Stimulated activated memory B cell treated with anti-CD40 and anti-IgM and Interleukin-4, amounts not matched to agents 10 μg/mL and 1 μg/mL and 100 μg/mL, for 72 hours (primary cell): ENCODE measurements around the gene SELENOO.

Source experiments
- ATAC-seq: fragments of 150-1000 bp; cut with Tn5 transposase; 2 replicates; pipeline ENCODE4 v1.10.0; 2021
- H3K27ac Mint-ChIP-seq: one replicate; pipeline ENCODE4 v1.8.0; 2022; ENCODE audit warnings: mild to moderate bottlenecking, mixed read lengths
- H3K27me3 Mint-ChIP-seq: one replicate; pipeline ENCODE4 v1.8.0; 2022; ENCODE audit warnings: mixed read lengths
- H3K36me3 Mint-ChIP-seq: one replicate; pipeline ENCODE4 v1.8.0; 2022; ENCODE audit warnings: mixed read lengths
- H3K4me1 Mint-ChIP-seq: one replicate; pipeline ENCODE4 v1.8.0; 2022; ENCODE audit warnings: mixed read lengths
- H3K4me3 Mint-ChIP-seq: one replicate; pipeline ENCODE4 v1.8.0; 2022; ENCODE audit warnings: mild to moderate bottlenecking, moderate library complexity, mixed read lengths
- H3K9me3 Mint-ChIP-seq: one replicate; pipeline ENCODE4 v1.8.0; 2022; ENCODE audit warnings: mixed read lengths

SELENOO gene

DNA sequence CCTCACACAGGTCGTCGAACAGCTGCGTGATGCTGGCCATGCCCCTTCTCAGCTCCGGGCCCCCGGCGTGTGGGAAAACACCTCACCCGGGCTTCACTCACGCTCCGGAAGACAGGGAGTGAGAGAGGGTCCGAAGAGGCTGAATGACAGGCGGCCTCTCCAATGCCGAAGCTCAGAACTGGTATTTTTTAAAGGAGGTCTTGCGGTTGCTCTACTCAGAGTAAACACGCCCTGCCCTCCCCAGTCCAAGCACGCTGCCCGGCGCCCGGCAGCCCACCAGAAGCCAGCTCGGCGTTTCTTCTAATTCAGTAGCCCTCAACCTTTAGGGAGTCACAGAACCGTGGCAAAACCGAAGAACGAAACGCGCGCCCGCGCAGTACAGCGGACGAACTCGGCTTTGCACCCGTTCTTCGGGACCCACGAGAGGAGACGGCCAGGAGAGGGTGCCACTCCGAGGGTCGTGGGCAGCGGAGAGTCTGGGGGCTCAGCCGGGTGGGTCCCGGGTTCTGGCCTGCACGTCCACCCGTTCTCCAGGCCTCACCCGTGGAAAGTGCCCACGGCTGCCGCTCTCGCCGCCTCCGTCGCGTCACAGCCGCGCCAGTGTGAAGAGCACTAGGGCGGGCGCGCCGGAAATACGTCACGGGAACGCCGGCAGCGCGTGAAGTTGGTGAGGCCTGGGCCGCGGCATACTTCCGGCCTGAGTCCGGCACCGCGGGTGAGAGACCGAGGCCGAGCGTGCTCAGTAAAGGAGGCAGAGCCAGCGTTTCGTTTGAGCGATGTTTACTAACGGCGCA is 43.8 kb downstream of the SELENOO start, which contains the start of gene TUBGCP6:
Gene TUBGCP6, minus strand, starts transcription at position 604 of the 794 bp plus-strand sequence. Its CDS starts 564 bp downstream, at position 40.
- H3K36me3 Mint-ChIP-seq: peaks cover 19% of the 10 kb centered on the region

DNA sequence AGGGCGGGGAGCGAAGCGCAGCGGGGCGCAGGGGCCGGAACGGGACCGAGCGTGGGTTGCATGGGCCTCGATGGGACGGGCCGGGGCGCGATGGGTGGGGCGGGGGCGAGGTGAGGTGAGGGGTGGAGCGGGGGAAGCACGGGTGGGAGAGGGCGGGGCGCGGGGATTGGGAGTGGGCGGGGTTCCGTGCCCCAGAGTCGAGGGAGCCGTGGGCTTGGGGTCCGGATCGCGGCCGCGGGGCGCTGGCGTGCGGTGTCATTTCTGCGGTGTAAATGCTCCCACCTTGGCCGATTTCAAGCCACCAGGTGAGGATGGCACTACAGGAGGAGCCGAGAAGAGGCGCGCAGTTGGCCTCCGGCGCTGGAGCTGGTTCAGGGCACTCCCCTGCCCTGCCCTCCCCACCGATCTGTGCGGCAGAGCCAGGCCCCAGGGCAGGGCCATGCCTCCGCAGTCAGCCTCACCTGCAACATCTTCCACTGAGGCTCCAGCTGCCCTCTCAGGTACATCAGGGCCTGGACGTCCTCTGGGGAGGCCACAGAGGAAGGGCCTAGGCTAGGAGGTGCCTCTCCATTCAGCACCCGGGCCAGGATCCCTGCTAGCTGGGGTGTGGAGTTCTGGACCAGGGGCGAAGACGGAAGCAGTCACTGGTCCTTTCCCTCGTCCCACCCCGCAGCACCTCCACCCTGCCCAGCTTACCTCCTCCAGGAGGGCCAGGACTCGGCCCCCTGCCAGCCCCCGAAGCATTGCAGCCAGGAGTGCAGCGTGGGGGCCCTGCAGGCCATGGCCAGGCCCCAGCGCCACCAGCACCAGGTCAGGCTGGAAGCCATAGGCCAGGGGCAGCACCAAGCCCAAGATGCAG is 44.6 kb downstream of the SELENOO start:
- Mint-ChIP-seq H3K27me3 (no peaks in the 10 kb centered on the region), H3K36me3 (peaks cover 15% of the 10 kb centered on the region), H3K4me3 (peak overlapping the region; percentile 93), H3K4me1 (peaks cover 61% of the 10 kb centered on the region), H3K9me3 (no peaks in the 10 kb centered on the region), H3K27ac (peak overlapping the region; percentile 91)
- peak; percentile 55 for ATAC-seq

More for the DNA sequence above, 43.8 kb downstream of the SELENOO start, which contains the start of gene TUBGCP6:
- Mint-ChIP-seq H3K27me3 (no peaks in the 10 kb centered on the region), H3K9me3 (no peaks in the 10 kb centered on the region), H3K27ac (peak within 1 kb of the TSS; percentile 91), H3K4me3 (peak within 1 kb of the TSS; percentile 93), H3K4me1 (peaks cover 53% of the 10 kb centered on the region)
- peak; percentile 94 for ATAC-seq

DNA sequence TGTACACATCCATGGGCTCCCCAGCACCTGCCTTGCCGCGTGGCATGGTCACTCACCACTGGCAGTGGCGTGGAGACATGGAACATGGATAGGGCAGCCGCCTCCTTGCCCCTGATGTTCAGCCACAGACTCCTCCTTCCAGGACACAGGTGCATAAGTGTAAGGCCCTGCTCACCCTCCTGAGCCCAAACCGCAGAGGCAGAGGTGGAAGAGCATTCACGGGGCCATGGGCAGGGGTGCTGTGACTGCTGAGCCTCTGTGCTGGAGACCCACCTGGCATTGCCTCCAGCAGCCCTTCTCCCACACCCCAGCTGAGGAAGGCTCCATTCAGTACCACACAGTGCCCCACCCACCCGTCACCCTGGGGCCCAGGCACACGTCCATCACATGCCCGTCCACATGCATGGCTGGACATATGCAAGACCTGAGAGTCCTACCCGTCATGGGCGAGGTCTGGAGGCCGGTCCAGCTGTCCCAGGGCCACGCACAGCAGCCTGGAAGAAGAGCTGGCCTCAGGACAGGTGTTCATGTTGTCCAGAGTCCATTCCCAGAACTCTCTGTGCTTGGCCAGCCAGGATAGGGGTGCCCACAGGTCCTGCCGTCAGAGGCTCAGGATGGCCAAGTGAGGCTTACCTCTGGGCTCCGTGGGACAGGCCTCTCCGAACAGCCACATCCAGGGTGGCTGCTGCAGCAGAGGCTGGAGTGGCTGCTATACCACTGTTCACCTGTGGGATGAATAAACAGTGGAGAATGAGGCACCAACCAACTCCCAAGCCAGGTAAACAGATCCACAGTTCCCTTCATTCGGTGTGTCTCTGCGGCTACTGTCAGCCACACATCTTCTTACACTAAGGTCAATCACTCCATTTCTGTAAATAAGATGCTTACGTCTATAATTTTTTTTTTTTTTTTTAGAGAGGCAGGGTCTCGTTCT is 45.7 kb downstream of the SELENOO start:
- no peak for ATAC-seq
- Mint-ChIP-seq H3K36me3 (peaks cover 15% of the 10 kb centered on the region), H3K9me3 (no peaks in the 10 kb centered on the region), H3K27me3 (no peaks in the 10 kb centered on the region), H3K4me3 (peak overlapping the region; percentile 93), H3K4me1 (peaks cover 56% of the 10 kb centered on the region), H3K27ac (peak overlapping the region; percentile 91)

DNA sequence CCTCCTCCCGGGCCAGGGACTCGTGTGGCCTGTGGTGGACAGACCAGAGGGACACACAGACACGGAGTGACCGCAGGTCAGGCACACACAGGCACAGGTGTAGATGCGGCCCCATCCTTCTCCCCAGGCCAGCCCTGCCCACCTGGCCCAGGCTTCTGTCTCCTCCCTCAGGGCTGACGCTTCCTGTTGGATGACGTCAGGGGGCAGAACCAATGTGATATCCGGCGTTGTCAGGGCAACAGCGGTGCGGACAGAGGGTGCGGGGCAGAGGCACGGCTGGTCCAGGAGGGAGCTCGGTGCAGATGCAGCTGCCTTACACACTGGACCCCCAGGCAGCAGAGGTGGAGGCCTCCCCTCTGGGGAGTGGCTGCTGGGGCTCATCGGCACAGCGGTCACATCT is 46.9 kb downstream of the SELENOO start:
- Mint-ChIP-seq H3K4me3 (peak overlapping the region; percentile 25), H3K9me3 (no peaks in the 10 kb centered on the region), H3K27me3 (no peaks in the 10 kb centered on the region), H3K27ac (peak overlapping the region; percentile 68), H3K36me3 (peaks cover 15% of the 10 kb centered on the region), H3K4me1 (peaks cover 53% of the 10 kb centered on the region)
- no peak for ATAC-seq

DNA sequence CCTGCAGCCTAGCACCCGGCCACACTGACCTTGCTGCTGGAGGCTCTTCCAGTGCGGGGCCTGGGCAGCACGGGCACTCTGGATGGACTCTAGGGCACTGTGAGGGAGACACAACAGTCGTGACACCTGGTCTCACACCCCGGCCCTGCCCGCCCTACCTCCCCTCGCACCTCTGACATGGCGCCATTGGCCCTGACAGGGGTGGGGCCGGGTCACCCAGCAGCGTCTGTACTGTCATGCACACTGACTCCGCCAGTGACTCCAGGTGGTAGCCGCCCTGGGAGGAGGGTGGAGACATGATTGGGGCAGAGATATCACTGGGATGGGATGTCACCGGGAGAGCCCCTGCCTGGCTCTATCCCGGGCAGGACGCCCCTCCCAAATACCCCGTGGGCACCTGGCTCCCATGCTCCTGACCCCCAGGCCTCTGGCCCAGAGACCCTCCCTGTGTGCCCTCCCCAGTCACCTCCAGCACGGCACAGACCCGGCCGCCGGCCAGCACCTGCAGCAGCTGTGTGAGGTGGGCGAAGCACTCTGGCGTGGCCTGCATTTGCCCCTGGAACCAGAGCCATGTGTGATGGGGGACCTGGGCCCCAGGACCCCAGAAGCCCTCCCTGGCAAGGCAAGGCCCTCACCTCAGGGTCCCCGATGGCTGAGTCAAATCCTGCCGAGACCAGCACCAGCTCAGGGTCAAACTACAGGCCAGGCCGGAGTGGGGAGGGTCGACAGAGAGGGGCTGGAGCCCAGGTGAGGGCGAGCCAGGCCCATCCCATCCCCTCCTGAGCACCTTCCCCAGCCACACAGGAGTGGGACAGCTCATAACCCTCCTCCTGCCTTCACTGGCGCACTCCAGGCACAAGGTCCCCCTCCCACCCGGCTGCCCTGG is 47.6 kb downstream of the SELENOO start:
- H3K4me3 Mint-ChIP-seq: no peak overlapping the region
- H3K4me1 Mint-ChIP-seq: peaks cover 46% of the 10 kb centered on the region
- H3K9me3 Mint-ChIP-seq: no peaks in the 10 kb centered on the region
- peak overlapping the region; percentile 68 for H3K27ac Mint-ChIP-seq
- ATAC-seq: no peak
- no peaks in the 10 kb centered on the region for H3K27me3 Mint-ChIP-seq
- peaks cover 15% of the 10 kb centered on the region for H3K36me3 Mint-ChIP-seq

DNA sequence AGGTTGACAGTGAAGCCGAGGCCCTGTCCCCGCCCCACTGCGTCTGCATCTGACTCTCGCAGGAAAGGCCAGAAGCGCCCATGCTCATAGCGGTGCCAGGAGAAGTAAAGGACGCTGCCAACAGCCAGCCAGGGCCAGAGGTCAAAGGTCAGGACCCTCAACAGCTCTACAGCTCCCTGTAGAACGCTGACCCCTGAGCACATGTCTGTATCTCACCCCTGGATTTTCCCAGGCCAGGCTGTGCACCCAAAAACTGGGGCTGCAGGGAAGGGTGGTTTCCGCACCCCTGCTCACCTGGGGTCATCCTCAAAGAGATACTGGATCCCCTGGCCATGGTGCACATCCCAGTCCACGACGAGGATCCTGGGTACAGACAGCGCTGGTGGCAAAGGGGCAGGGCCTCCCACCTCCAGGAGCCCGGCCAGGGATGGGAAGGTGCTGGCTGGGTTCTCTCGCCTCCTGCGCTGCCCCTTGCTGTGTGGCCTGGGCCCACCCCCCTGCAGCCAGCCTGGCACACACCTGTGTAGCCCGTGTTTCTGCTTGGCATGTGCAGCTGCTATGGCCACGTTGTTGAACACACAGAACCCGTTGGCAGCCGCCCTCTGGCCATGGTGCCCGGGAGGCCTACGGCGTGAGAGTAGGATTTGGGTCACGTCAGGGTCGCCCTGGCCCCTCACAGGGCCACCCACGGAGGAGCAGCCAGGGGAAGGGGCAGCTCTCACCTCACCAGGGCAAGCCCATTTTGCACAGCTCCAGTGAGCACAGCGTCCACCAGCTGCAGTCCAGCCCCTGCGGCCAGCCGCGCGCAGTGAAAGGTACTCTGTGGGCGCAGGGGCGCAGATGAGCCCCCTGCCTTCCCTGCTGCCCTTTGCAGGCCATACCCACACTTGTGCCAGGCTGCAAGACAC is 48.8 kb downstream of the SELENOO start:
- Mint-ChIP-seq H3K27ac (peak overlapping the region; percentile 51), H3K27me3 (no peaks in the 10 kb centered on the region), H3K36me3 (peaks cover 15% of the 10 kb centered on the region), H3K9me3 (no peaks in the 10 kb centered on the region), H3K4me1 (peaks cover 38% of the 10 kb centered on the region), H3K4me3 (peak overlapping the region; percentile 83)
- ATAC-seq: no peak

DNA sequence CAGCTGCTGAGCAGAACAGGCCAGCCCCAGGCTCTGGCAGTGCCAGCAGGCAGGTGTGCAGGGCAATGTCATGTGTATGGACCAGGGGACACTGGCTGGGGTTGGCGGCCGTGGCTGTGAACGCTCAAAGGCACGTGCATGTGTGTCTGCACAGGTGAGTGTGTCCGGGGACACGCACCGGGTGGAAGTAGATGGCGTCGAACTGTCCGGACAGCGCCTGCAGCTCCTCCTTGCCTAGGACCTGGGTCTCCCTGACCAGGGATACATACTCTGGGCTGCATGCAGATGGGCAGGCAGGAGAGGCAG is 49.4 kb downstream of the SELENOO start:
- no peak for ATAC-seq
- H3K27me3 Mint-ChIP-seq: no peaks in the 10 kb centered on the region
- no peaks in the 10 kb centered on the region for H3K9me3 Mint-ChIP-seq
- H3K27ac Mint-ChIP-seq: peak overlapping the region; percentile 51
- H3K36me3 Mint-ChIP-seq: peaks cover 10% of the 10 kb centered on the region
- peak overlapping the region; percentile 83 for H3K4me3 Mint-ChIP-seq
- peaks cover 33% of the 10 kb centered on the region for H3K4me1 Mint-ChIP-seq

DNA sequence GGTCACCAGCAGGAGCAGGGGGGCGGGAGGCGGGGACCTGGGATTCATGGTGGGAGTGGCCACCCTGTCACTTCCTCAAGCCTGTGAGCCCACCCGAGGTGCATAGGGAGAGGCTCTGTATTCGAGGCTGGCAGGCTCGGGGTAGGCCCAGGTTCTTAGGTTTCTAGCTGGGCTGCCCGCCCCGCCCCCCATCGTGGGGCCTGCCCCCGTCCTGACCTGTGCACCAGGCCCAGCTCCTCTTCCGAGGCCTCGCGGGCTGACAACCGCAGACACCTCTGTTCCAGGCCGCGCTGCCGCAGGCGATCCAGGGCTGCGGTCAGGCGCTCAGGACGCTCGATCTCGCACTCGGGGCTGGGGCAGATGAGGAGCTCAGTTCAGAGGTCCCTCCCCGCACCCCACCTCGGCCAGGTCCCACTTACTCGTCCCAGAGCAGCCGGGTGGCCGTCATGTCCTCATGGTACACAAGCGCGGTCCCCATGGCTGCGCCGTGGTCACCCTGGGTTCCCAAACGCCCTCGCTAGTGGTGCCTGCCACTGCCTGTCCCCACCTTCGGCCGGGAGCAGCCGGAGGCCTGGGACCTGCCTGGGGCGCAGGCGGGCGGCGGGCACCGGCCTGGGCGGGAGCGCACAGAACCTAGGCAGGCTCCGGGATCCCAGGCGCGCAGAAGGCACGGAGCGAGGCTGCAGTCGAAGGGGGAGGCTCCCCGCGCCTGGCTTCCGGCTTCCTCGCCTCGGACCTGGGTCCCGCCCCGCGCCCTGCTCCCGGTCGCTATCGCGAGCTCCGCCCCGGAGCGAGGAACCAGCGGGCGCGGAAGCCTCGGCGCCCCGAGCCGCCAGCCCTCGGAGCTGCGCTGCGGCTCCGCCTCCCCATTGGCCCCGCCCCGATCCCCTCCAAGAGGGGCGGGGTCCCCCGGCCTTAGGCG is 50.0 kb downstream of the SELENOO start, which contains the start of gene HDAC10:
Gene HDAC10, minus strand, starts transcription at position 711 of the 922 bp plus-strand sequence. Its CDS starts 233 bp downstream, at position 478.
- peaks cover 9% of the 10 kb centered on the region for H3K36me3 Mint-ChIP-seq

DNA sequence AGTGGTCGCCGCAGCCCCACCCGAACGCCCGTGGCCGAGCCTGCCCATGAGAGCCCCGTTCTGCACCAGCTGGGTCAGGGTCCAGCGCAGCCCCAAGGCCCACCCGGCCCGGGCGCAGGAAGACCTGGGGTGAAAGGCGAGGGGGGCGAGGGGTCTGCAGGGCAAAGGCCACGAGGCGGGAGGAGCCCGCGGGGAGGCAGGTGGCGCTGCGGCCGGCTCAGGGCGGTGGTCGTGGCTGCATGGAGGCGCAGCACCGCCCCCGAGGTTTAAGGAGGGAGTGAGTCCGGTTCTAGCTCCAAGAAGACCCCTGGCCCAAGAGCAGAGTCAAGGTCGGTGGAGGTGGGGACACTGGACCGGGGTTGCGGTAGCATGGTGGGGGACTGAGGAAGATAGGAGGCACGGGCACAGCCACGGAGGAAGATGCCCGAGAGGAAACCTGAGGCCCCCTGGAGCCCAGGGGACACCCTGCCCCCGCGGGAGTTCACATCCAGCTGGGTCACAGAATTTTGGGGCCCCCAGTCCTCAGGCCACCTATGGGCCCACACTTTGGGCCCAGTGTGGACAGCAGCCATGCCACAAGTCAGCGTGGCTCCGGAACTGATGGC is 50.8 kb downstream of the SELENOO start:
- Mint-ChIP-seq H3K4me3 (peak overlapping the region; percentile 83), H3K27ac (peak overlapping the region; percentile 48), H3K36me3 (peaks cover 9% of the 10 kb centered on the region), H3K9me3 (no peaks in the 10 kb centered on the region), H3K4me1 (peaks cover 33% of the 10 kb centered on the region), H3K27me3 (no peaks in the 10 kb centered on the region)
- ATAC-seq: no peak

More for the DNA sequence above, 50.0 kb downstream of the SELENOO start, which contains the start of gene HDAC10:
- Mint-ChIP-seq H3K9me3 (no peaks in the 10 kb centered on the region), H3K4me3 (peak within 1 kb of the TSS; percentile 83), H3K4me1 (peaks cover 33% of the 10 kb centered on the region), H3K27me3 (no peaks in the 10 kb centered on the region), H3K27ac (peak within 1 kb of the TSS; percentile 51)
- ATAC-seq: peak; percentile 86

DNA sequence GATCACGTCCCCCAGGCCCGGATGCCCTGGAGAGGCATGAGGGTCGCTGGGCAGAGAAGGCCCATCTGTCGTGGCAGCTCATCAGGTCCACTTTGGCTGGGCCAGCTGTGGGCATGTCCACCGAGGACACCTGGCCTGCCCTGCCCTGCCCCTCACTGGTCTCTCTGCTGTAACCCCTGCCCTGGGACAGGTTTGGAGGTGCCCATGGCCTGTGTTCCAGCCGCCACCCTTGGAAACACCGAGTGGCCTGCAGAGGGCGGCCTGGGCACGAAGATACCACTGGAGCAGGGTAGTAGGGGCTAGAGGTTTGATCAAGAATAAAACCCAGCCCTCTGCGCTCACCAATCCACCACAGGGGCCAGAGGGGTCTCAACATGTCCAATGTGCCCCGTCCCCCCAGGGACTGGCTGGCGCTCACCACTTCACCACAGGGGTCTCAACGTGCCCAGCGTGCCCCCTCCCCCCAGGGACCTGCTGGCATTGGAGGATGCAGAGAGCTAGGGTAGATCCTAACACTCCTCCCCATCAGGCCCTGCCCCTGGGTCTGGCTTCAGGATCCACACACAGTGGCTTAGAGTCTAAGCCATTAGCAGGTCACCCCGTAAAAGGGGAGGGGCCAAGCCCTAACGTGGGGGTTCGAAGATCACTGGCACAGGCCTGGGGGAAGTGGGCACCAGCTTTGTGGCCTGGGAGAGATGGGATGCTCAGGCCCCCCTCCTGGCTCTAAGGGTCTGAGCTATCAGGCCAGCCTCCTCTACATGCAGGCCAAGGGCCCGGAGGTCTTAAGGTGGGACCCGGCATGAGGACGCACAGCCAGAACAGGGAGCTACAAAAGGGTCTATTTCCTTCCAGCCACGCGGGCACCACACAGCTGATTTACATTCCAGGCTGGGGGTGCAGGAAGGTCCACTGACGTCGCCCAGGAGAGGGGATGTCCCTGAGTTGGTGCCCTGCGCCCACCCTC is 51.6 kb downstream of the SELENOO start:
- peaks cover 6% of the 10 kb centered on the region for H3K36me3 Mint-ChIP-seq
- peak; percentile 72 for ATAC-seq
- H3K27ac Mint-ChIP-seq: peak overlapping the region; percentile 48
- H3K4me3 Mint-ChIP-seq: peak overlapping the region; percentile 35
- H3K4me1 Mint-ChIP-seq: peaks cover 29% of the 10 kb centered on the region
- no peaks in the 10 kb centered on the region for H3K9me3 Mint-ChIP-seq
- H3K27me3 Mint-ChIP-seq: peaks cover 4% of the 10 kb centered on the region
